Skeletal muscle tissue (tissue), 5 donors: ENCODE results near the gene TBC1D3I. TPM values are rescaled to one million over a fixed set of nuclear protein-coding genes. Genes with fewer than 3 reads are reported as not detected.
"Not testable (repeated sequence)": the region's sequence is repeated elsewhere in the genome, so short reads cannot be mapped to it uniquely, and the experiment has no call there.

Experiments used
- H3K27ac ChIP-seq: one replicate; pipeline ENCODE4 v1.7.0; 2013; ENCODE audit warnings: mild to moderate bottlenecking, low read depth, low read length, inconsistent platforms
- H3K27me3 ChIP-seq, 3 donors: one replicate each; pipeline ENCODE4 v1.7.0; 2013; ENCODE audit warnings: low read length in 3 of 3; ENCODE audit not compliant: control insufficient read depth in 3 of 3, insufficient read depth in 3 of 3
- H3K36me3 ChIP-seq, 3 donors: one replicate each; pipeline ENCODE4 v1.7.0; 2013; ENCODE audit warnings: low read length in 3 of 3; ENCODE audit not compliant: control insufficient read depth in 3 of 3, insufficient read depth in 3 of 3
- H3K4me1 ChIP-seq, 3 donors: one replicate each; pipeline ENCODE4 v1.7.0; 2013; ENCODE audit warnings: low read length in 3 of 3, mild to moderate bottlenecking in 3 of 3; ENCODE audit not compliant: control insufficient read depth in 3 of 3, insufficient read depth in 3 of 3
- H3K4me3 ChIP-seq, 3 donors: one replicate each; pipeline ENCODE4 v1.7.0; 2013; ENCODE audit warnings: low read length in 3 of 3
- H3K9ac ChIP-seq, 3 donors: one replicate each; pipeline ENCODE4 v1.7.0; 2013; ENCODE audit warnings: low read length in 3 of 3, mild to moderate bottlenecking in 3 of 3, moderate library complexity in 2 of 3, low read depth in 1 of 3
- H3K9me3 ChIP-seq, 3 donors: one replicate each; pipeline ENCODE4 v1.7.0; 2013; ENCODE audit warnings: low read length in 3 of 3; ENCODE audit not compliant: control insufficient read depth in 3 of 3
- small RNA-seq: library from RNA; depleted of rRNA; stranded (forward); fragments of <200 nt; gene quantifications from one replicate; pipeline ENCODE3, GENCODE V24; 2014
- total RNA-seq: library from RNA; depleted of rRNA; stranded (reverse); fragments of >200 nt; gene quantifications from one replicate; pipeline ENCODE4 v1.2.3, GENCODE V29; 2014
- donor health status: Osteomylitis.

Gene TBC1D3I
- total RNA-seq, 1 donor from 2014 or later = under 0.01 TPM

GRCh38 chr17:36207383-36207782 lies 57.0 kb downstream of the TBC1D3I start:
- H3K4me1 ChIP-seq, H3K36me3 ChIP-seq, H3K9me3 ChIP-seq, H3K27me3 ChIP-seq, H3K9ac ChIP-seq, H3K4me3 ChIP-seq, H3K27ac ChIP-seq: not testable (repeated sequence)

GRCh38 chr17:36206486-36206821 lies 57.9 kb downstream of the TBC1D3I start:
- H3K9ac ChIP-seq, H3K4me1 ChIP-seq, H3K27me3 ChIP-seq, H3K9me3 ChIP-seq, H3K4me3 ChIP-seq, H3K36me3 ChIP-seq, H3K27ac ChIP-seq: not testable (repeated sequence)

GRCh38 chr17:36205637-36206485 lies 58.5 kb downstream of the TBC1D3I start:
- Histone ChIP-seq H3K36me3 (no peaks in the 10 kb centered on the region), H3K27ac (no peak overlapping the region), H3K27me3 (no peaks in the 10 kb centered on the region), H3K9me3 (no peaks in the 10 kb centered on the region), H3K4me1 (no peaks in the 10 kb centered on the region), H3K9ac (no peak overlapping the region), H3K4me3 (no peak overlapping the region)

GRCh38 chr17:36204724-36205500 lies 59.5 kb downstream of the TBC1D3I start:
- Histone ChIP-seq H3K27me3 (no peaks in the 10 kb centered on the region), H3K36me3 (no peaks in the 10 kb centered on the region), H3K4me1 (no peaks in the 10 kb centered on the region), H3K9me3 (no peaks in the 10 kb centered on the region), H3K9ac (no peak overlapping the region), H3K27ac (no peak overlapping the region), H3K4me3 (no peak overlapping the region)

Small RNAs within 50 kb of the gene (small RNA-seq; reads per million reads assigned to genes)
- not detected for gene AC243829.3
- gene AC243829.6 = not detected
- not detected for gene RF00019

Other genes starting within 250 kb of the TBC1D3I start
- not detected for gene CCL23, start 246.6 kb downstream of the TBC1D3I start, total RNA-seq
- not detected for gene CCL18, start 200.3 kb downstream of the TBC1D3I start, total RNA-seq
- 7.3 TPM for gene CCL3, start 174.4 kb downstream of the TBC1D3I start, total RNA-seq
- 1.6 TPM for gene CCL4, start 160.7 kb downstream of the TBC1D3I start, total RNA-seq
- not detected for gene TBC1D3B, start 87.9 kb downstream of the TBC1D3I start, total RNA-seq
- 1.6 TPM for gene CCL3L1, start 67.8 kb downstream of the TBC1D3I start, total RNA-seq
- 1.6 TPM for gene CCL4L2, start 53.5 kb downstream of the TBC1D3I start, total RNA-seq
- not detected for gene TBC1D3G, start 59.3 kb upstream of the TBC1D3I start, total RNA-seq
- not detected for gene TBC1D3H, start 123.9 kb upstream of the TBC1D3I start, total RNA-seq
- gene ZNHIT3, start 222.1 kb upstream of the TBC1D3I start, total RNA-seq = 37.1 TPM